ENCODE data around the gene EGFR.

The EGFR gene

DNA sequence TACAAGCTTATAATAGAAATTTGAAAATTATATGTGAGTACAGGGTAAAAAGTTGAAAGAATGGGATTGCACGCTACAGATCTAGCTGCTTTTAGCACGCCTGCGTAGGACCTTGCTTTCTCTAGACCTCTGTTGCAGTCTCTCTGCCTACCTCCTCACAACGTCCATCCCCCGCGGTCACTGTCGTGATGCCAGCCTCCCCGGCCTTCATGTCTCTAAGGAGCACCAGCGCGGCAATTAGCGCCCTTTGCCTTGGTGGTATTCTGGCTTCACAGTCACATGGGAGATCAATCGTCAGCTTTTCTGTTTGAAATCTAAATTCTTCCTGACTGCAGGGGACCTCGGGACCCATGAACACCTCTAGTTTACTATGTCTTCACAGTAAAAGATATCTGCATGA, 131.3 kb downstream of the EGFR start:
- Histone ChIP-seq H3K27ac (ENCODE audit: low read length) (no peak overlapping the region), H3K4me1 (ENCODE audit: control insufficient read depth, low read depth, low read length) (no peaks in the 10 kb centered on the region), H3K9me3 (ENCODE audit: control insufficient read depth, low read depth, low read length) (no peaks in the 10 kb centered on the region), H3K36me3 (ENCODE audit: control insufficient read depth, low read depth, low read length) (no peaks in the 10 kb centered on the region), H3K27me3 (ENCODE audit: control insufficient read depth, insufficient read depth, low read length) (no peaks in the 10 kb centered on the region), H3K9ac (ENCODE audit: low read length) (no peak overlapping the region), H3K4me3 (ENCODE audit: low read length) (no peak overlapping the region)

DNA sequence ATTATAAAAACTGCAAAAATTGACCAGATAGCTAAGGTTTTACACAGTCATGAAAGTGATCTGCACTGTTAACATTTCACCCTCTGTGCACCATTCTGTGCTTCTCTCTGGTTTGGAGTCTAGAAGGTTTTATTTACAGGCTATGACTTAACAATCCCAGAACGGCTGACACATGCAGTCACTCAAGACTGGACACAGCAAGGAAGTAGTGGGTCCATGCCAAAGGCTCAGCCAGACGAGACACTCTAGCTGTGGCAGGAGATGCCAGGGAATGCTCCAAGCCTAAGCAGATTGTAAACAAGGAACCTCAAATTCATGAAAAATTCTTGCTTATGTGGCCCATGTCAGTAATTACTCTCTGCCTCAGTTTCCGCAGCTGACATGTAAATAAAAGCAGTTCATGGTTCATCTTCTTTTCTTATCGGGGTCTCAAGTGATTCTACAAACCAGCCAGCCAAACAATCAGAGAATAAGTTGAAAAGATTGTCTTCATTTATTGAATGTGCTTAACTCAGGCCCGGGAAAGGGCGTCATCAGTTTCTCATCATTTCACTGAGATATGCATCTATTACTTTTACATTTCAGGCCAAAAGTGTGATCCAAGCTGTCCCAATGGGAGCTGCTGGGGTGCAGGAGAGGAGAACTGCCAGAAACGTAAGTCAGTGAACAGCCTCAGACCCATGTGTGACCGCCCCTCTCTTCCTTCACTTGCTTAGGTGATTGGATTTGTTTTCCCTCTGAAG, 132.1 kb downstream of the EGFR start:
- Histone ChIP-seq H3K36me3 (ENCODE audit: control insufficient read depth, low read depth, low read length) (no peaks in the 10 kb centered on the region), H3K27ac (ENCODE audit: low read length) (no peak overlapping the region), H3K9ac (ENCODE audit: low read length) (no peak overlapping the region), H3K9me3 (ENCODE audit: control insufficient read depth, low read depth, low read length) (no peaks in the 10 kb centered on the region), H3K27me3 (ENCODE audit: control insufficient read depth, insufficient read depth, low read length) (no peaks in the 10 kb centered on the region), H3K4me1 (ENCODE audit: control insufficient read depth, low read depth, low read length) (no peaks in the 10 kb centered on the region), H3K4me3 (ENCODE audit: low read length) (no peak overlapping the region)

DNA sequence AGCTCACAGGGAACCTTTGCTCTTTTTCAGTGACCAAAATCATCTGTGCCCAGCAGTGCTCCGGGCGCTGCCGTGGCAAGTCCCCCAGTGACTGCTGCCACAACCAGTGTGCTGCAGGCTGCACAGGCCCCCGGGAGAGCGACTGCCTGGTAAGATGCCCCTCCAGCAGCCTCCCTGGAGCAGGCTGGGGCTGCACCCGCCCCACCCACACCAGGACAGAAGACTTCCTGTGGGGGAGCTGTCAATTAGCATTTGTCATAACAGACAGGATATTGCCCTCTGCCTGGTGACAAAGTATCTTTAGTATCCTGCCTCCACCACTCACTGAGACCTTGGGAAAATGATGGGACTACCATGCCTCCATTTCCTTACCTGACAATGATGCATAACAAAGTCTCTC, 133.7 kb downstream of the EGFR start:
- no peaks in the 10 kb centered on the region for H3K36me3 ChIP-seq (ENCODE audit: control insufficient read depth, low read depth, low read length)
- H3K27me3 ChIP-seq (ENCODE audit: control insufficient read depth, insufficient read depth, low read length) = no peaks in the 10 kb centered on the region
- no peaks in the 10 kb centered on the region for H3K4me1 ChIP-seq (ENCODE audit: control insufficient read depth, low read depth, low read length)
- no peak overlapping the region for H3K4me3 ChIP-seq (ENCODE audit: low read length)
- H3K9me3 ChIP-seq (ENCODE audit: control insufficient read depth, low read depth, low read length) = no peaks in the 10 kb centered on the region
- no peak overlapping the region for H3K27ac ChIP-seq (ENCODE audit: low read length)
- no peak overlapping the region for H3K9ac ChIP-seq (ENCODE audit: low read length)

DNA sequence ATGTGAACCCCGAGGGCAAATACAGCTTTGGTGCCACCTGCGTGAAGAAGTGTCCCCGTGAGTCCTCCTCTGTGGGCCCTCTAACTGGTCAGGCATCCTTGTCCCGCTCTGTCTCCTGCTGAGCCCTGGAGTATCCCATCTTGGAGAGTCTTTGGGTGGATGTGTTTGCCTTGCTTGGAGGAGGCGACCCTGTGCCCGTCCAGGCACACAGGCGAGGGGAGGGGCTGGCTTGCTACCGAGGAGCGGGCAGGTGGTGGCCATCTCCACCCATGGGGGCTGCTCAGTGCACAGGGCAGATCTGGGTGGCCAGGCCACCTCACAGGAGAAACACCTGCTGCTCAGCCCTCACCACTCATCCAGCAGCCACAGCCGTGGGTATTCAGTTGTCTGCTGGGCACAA, 135.3 kb downstream of the EGFR start:
- Histone ChIP-seq H3K36me3 (ENCODE audit: control insufficient read depth, low read depth, low read length) (no peaks in the 10 kb centered on the region), H3K27me3 (ENCODE audit: control insufficient read depth, insufficient read depth, low read length) (no peaks in the 10 kb centered on the region)

DNA sequence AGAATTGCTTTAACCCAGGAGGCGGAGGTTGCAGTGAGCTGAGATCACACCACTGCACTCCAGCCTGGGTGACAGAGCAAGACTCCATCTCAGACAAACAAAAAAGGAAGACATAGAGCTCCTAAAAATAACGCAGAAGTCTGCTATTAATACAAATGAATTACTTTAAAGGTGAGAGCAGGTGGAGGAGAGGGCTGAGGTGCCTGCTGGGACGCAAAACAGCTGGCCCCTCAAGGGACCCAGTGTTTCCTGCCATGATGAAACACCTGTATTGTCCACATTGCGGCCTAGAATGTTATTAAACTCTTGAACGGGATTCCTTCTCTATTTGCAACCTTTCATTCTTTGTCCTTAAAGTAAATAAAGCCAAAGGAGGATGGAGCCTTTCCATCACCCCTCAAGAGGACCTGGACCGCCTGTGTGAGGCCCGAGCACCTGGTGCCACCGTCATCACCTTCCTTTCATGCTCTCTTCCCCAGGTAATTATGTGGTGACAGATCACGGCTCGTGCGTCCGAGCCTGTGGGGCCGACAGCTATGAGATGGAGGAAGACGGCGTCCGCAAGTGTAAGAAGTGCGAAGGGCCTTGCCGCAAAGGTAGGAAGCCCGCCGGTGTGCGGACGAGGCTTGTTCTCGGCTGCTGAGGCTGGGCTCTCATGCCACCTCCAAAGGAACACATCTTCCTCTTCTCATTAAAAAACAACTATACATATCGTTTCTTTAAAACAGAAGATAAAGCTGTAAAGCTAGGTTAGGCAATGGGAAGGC, 136.7 kb downstream of the EGFR start:
- Histone ChIP-seq H3K4me1 (ENCODE audit: control insufficient read depth, low read depth, low read length) (no peaks in the 10 kb centered on the region), H3K4me3 (ENCODE audit: low read length) (no peak overlapping the region), H3K9me3 (ENCODE audit: control insufficient read depth, low read depth, low read length) (no peaks in the 10 kb centered on the region), H3K27me3 (ENCODE audit: control insufficient read depth, insufficient read depth, low read length) (no peaks in the 10 kb centered on the region), H3K27ac (ENCODE audit: low read length) (no peak overlapping the region), H3K36me3 (ENCODE audit: control insufficient read depth, low read depth, low read length) (no peaks in the 10 kb centered on the region), H3K9ac (ENCODE audit: low read length) (no peak overlapping the region)

More for the DNA sequence above, 135.3 kb downstream of the EGFR start:
- Histone ChIP-seq H3K4me3 (ENCODE audit: low read length) (no peak overlapping the region), H3K4me1 (ENCODE audit: control insufficient read depth, low read depth, low read length) (no peaks in the 10 kb centered on the region), H3K27ac (ENCODE audit: low read length) (no peak overlapping the region), H3K9ac (ENCODE audit: low read length) (no peak overlapping the region), H3K9me3 (ENCODE audit: control insufficient read depth, low read depth, low read length) (no peaks in the 10 kb centered on the region)

DNA sequence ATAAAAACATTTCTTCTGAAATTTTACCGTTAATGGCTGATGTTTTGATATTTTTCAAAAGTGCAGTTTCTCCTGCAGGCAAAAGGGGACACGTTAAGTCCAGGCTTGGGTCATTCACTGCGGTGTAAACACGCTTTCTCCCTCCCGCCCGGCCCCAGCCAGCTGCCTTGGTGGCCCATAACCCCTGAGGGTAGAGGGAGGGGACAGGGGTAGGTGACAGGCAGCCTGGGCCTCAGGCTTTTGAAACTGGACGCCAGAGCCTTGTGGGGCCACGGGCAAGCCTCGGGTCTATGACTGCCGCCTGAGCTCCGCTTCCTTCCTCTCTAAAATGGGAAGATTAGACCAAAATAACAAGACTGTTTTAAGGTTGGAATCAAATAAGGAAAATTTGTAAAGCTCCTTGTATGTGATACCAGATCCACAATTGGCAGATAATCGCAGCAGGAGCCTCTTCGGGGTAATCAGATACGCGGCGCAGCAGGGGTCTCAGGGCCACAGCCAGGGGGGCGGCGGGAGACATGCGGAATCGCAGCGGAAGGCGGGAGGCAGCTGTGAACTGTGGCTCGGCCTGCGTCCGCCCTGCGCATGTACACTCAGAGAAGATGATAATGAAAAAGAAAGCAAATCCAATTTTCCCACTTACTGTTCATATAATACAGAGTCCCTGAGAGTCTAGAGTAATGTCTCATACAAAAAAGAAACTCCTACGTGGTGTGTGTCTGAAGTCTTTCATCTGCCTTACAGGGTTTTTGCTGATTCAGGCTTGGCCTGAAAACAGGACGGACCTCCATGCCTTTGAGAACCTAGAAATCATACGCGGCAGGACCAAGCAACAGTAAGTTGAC, 138.3 kb downstream of the EGFR start:
- Histone ChIP-seq H3K27me3 (ENCODE audit: control insufficient read depth, insufficient read depth, low read length) (no peaks in the 10 kb centered on the region), H3K9me3 (ENCODE audit: control insufficient read depth, low read depth, low read length) (no peaks in the 10 kb centered on the region), H3K36me3 (ENCODE audit: control insufficient read depth, low read depth, low read length) (no peaks in the 10 kb centered on the region), H3K4me1 (ENCODE audit: control insufficient read depth, low read depth, low read length) (no peaks in the 10 kb centered on the region), H3K9ac (ENCODE audit: low read length) (no peak overlapping the region), H3K4me3 (ENCODE audit: low read length) (no peak overlapping the region), H3K27ac (ENCODE audit: low read length) (no peak overlapping the region)

DNA sequence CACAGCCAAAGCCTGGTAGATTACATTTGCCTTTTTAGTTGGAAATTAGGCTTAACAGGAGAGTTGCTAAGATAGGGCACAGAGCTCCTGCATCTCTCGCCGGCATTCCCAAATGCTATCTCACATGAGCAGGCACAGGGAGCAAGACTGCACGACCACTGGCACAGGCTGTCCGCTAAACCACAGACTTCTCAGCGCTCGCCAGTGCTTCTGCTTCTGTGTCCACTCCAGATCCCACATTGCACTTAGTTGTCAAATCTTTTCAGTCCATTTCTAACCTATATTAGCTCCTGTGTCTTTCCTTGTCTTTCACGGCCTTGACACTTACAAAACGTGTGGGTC, 138.9 kb downstream of the EGFR start:
- H3K27me3 ChIP-seq (ENCODE audit: control insufficient read depth, insufficient read depth, low read length) = no peaks in the 10 kb centered on the region
- no peak overlapping the region for H3K9ac ChIP-seq (ENCODE audit: low read length)
- H3K9me3 ChIP-seq (ENCODE audit: control insufficient read depth, low read depth, low read length) = no peaks in the 10 kb centered on the region
- no peak overlapping the region for H3K4me3 ChIP-seq (ENCODE audit: low read length)
- no peak overlapping the region for H3K27ac ChIP-seq (ENCODE audit: low read length)
- no peaks in the 10 kb centered on the region for H3K36me3 ChIP-seq (ENCODE audit: control insufficient read depth, low read depth, low read length)
- no peaks in the 10 kb centered on the region for H3K4me1 ChIP-seq (ENCODE audit: control insufficient read depth, low read depth, low read length)

DNA sequence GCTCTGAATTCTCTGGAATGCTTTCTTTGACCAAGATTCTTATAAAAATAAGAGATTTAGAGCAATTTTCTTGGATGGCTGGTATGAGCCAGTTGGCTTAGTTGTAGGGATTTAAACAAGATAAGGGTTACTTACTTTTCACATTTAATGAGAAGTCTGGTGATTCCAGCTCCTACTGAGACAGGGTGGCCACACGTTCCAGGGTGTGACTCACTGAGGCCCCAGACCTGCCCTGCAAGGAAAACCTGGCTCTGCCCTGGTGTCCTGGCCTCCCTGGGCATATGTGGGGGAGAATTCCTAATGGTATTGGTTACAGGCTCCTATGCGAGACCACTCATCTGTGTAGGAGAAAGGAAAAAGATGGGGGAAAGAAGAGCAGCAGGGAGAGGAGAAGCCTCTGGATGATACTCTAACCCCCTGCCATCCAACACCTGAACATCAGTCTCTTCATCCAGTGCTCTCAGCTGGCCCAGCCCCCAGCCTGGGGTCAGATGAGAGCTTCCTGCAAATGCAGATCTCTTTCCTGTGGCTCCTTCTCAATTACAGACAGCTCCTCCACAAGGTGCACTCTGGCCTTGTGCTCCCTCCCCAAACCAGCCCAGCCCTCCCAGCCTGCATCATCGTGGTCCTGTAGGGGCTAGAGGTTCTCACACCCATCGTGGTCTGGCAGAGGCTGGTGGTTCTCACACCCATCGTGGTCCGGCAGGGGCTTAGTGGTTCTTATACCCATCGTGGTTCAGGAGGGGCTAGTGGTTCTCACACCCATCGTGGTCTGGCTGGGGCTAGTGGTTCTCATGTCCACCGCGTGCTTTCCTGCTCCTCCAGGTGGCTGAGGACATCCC, 139.9 kb downstream of the EGFR start:
- Histone ChIP-seq H3K36me3 (ENCODE audit: control insufficient read depth, low read depth, low read length) (no peaks in the 10 kb centered on the region), H3K27me3 (ENCODE audit: control insufficient read depth, insufficient read depth, low read length) (no peaks in the 10 kb centered on the region), H3K9ac (ENCODE audit: low read length) (no peak overlapping the region), H3K9me3 (ENCODE audit: control insufficient read depth, low read depth, low read length) (no peaks in the 10 kb centered on the region), H3K4me3 (ENCODE audit: low read length) (no peak overlapping the region), H3K4me1 (ENCODE audit: control insufficient read depth, low read depth, low read length) (no peaks in the 10 kb centered on the region), H3K27ac (ENCODE audit: low read length) (no peak overlapping the region)

DNA sequence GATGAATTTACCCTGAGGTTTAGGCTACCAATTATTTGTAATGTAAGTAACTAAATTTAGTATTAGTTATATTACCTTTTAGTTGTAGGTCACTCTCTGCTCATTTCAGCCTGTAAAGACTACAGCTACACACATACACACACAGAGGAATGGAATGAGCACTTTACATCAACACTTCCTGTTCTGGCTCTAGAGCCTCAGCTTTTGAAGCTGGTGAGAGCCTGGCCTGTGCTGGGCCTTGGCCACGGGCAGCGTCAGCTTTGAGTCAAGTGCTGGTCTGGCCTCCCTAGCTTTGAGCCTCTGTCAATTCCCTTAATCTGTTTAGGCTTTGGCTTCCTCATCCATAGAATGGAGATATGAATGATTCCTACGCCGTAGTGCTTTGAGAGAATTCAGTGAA, 141.7 kb downstream of the EGFR start:
- H3K4me1 ChIP-seq (ENCODE audit: control insufficient read depth, low read depth, low read length) = no peaks in the 10 kb centered on the region
- no peak overlapping the region for H3K9ac ChIP-seq (ENCODE audit: low read length)
- no peaks in the 10 kb centered on the region for H3K27me3 ChIP-seq (ENCODE audit: control insufficient read depth, insufficient read depth, low read length)
- no peaks in the 10 kb centered on the region for H3K36me3 ChIP-seq (ENCODE audit: control insufficient read depth, low read depth, low read length)
- H3K4me3 ChIP-seq (ENCODE audit: low read length) = no peak overlapping the region
- no peaks in the 10 kb centered on the region for H3K9me3 ChIP-seq (ENCODE audit: control insufficient read depth, low read depth, low read length)
- no peak overlapping the region for H3K27ac ChIP-seq (ENCODE audit: low read length)

DNA sequence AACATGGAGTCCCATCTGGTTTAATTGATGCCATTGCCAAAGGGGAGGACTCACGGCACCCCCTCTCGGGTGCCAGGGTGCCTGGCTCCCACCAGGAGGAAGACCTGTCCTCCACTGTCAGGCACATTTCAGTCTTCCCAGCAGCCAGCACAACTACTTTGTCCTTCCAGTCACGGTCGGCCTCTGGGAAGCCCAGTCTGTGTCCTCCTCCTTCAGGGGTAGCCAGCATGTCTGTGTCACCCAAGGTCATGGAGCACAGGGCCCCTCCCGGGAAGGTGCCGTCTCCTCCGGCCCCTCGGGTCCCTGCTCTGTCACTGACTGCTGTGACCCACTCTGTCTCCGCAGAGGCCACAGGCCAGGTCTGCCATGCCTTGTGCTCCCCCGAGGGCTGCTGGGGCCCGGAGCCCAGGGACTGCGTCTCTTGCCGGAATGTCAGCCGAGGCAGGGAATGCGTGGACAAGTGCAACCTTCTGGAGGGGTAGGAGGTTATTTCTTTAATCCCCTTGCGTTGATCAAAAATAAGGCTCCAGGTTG, 142.4 kb downstream of the EGFR start:
- no peaks in the 10 kb centered on the region for H3K27me3 ChIP-seq (ENCODE audit: control insufficient read depth, insufficient read depth, low read length)
- no peaks in the 10 kb centered on the region for H3K9me3 ChIP-seq (ENCODE audit: control insufficient read depth, low read depth, low read length)
- H3K27ac ChIP-seq (ENCODE audit: low read length) = no peak overlapping the region
- H3K4me1 ChIP-seq (ENCODE audit: control insufficient read depth, low read depth, low read length) = no peaks in the 10 kb centered on the region
- H3K4me3 ChIP-seq (ENCODE audit: low read length) = no peak overlapping the region
- no peaks in the 10 kb centered on the region for H3K36me3 ChIP-seq (ENCODE audit: control insufficient read depth, low read depth, low read length)
- H3K9ac ChIP-seq (ENCODE audit: low read length) = no peak overlapping the region

DNA sequence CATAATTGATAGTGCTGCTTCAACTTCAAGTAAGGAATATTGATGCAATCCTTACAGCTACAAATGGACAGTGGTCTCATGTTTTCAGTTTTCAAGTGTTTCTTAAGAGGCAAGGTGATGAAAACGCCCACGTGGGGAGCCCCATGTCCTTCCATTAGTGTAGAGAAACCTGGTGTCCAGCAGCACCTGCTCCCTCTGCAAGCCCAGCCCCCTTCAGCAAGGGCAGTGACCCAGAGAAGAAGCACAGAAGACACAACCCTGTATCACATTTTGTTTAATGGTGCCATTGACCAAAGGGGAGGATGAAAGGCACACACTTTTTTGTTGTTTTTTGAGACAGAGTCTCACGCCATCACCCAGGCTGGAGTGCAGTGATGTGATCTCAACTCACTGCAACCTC, 143.7 kb downstream of the EGFR start:
- Histone ChIP-seq H3K27me3 (ENCODE audit: control insufficient read depth, insufficient read depth, low read length) (no peaks in the 10 kb centered on the region), H3K4me3 (ENCODE audit: low read length) (no peak overlapping the region), H3K27ac (ENCODE audit: low read length) (no peak overlapping the region), H3K4me1 (ENCODE audit: control insufficient read depth, low read depth, low read length) (no peaks in the 10 kb centered on the region), H3K9ac (ENCODE audit: low read length) (no peak overlapping the region), H3K9me3 (ENCODE audit: control insufficient read depth, low read depth, low read length) (no peaks in the 10 kb centered on the region), H3K36me3 (ENCODE audit: control insufficient read depth, low read depth, low read length) (no peaks in the 10 kb centered on the region)

All from iPS-18a (cell line).